Psoas muscle (tissue), 8 donors: Measurements from ENCODE around the gene ITGAL. TPM values are rescaled to one million over a fixed set of nuclear protein-coding genes. Genes with fewer than 3 reads are reported as not detected.
A peak's percentile ranks its signal among the peaks of the same experiment; 100 is the strongest.
"Not testable (repeated sequence)": the region's sequence is repeated elsewhere in the genome, so short reads cannot be mapped to it uniquely, and the experiment has no call there.

Experiments
- ATAC-seq, 4 donors: fragments of 200-7000 bp; cut with Tn5 transposase; one replicate each; pipeline ENCODE4 v1.9.1; 2020; ENCODE audit warnings: moderate library complexity in 3 of 4, mild to moderate bottlenecking in 2 of 4
- DNase-seq, 2 donors: peaks; one replicate each; pipeline ENCODE4 v3.0.0-alpha.2; 2020
- H3K27ac ChIP-seq: fragments of 200-600 bp; one replicate; pipeline ENCODE4 v1.8.0; 2022
- H3K27me3 ChIP-seq, 3 donors: fragments of 200-600 bp in 1 of 3; one replicate each; pipeline versions ENCODE4 v1.6.1 to v1.8.0; 2013 to 2022; ENCODE audit warnings: low read length in 2 of 3, mild to moderate bottlenecking in 2 of 3, moderate library complexity in 1 of 3; ENCODE audit not compliant: insufficient read depth in 3 of 3
- H3K36me3 ChIP-seq, 2 donors: fragments of 200-600 bp in 1 of 2; one replicate each; pipeline versions ENCODE4 v1.6.1 to v1.8.0; 2013 to 2022; ENCODE audit warnings: low read depth in 1 of 2, mild to moderate bottlenecking in 1 of 2, moderate library complexity in 1 of 2; ENCODE audit not compliant: insufficient read depth in 1 of 2
- H3K4me1 ChIP-seq: fragments of 200-600 bp; one replicate; pipeline ENCODE4 v1.8.0; 2022
- H3K4me3 ChIP-seq: fragments of 200-600 bp; one replicate; pipeline ENCODE4 v1.8.0; 2022; ENCODE audit warnings: mild to moderate bottlenecking
- H3K9me3 ChIP-seq: fragments of 200-600 bp; one replicate; pipeline ENCODE4 v1.8.0; 2022
- WGBS, 3 donors: extraction: QIAGEN DNeasy Blood & Tissue Kit; methylation state at CpG; one replicate each; pipeline versions ENCODE4 v1.1.6 to v1.1.7; 2013; 5-methylcytosine and 5-hydroxymethylcytosine counted together
- intact Hi-C, 2 donors: fragments of 100-400 bp; cut with DNase I; formaldehyde crosslinking; loops; one replicate each; pipeline versions ENCODE4 v1.11.0 to v1.14.2; 2022
- polyA plus RNA-seq, 3 donors: library from polyadenylated mRNA; stranded (reverse); fragments of 200-250 nt; gene quantifications; one replicate each; pipeline ENCODE4 v1.2.3, GENCODE V29; 2013
- total RNA-seq, 4 donors: library from RNA; stranded (reverse); fragmentation: NEBNext Ultra II Directional in 2 of 4; extraction: Animal tissue kit (Norgen Biotek cat#: 25700) in 2 of 4; gene quantifications; one replicate each; pipeline versions ENCODE4 v1.2.1 to v1.2.4, GENCODE V29; 2021 to 2023
- TF ChIP-seq, protein P1 (sequence below): fragments of 200-600 bp; IDR thresholded peaks from one replicate; pipeline ENCODE4 v1.8.0; 2022; ENCODE audit warnings: antibody characterized with exemption
- donor health status: healthy with polysubstance abuse.
- donor health status: DM: no; HTN: no; CAD: no; lungs with moderate emphysema.
- donor health status: Bipolar disorder and iron deficiency.
- donor health status: healthy.
- donor health status: DM: yes; HTN: yes; CAD: no.
- donor health status: DM: no; HTN: no; CAD: no.
- donor health status: DM: no; HTN: no; CAD: no.
- donor health status: DM: yes; HTN: yes; CAD: no.

Gene ITGAL
- total and polyA plus RNA-seq, 7 donors = 0.21 to 3.0 (median 1.1) TPM

DNA sequence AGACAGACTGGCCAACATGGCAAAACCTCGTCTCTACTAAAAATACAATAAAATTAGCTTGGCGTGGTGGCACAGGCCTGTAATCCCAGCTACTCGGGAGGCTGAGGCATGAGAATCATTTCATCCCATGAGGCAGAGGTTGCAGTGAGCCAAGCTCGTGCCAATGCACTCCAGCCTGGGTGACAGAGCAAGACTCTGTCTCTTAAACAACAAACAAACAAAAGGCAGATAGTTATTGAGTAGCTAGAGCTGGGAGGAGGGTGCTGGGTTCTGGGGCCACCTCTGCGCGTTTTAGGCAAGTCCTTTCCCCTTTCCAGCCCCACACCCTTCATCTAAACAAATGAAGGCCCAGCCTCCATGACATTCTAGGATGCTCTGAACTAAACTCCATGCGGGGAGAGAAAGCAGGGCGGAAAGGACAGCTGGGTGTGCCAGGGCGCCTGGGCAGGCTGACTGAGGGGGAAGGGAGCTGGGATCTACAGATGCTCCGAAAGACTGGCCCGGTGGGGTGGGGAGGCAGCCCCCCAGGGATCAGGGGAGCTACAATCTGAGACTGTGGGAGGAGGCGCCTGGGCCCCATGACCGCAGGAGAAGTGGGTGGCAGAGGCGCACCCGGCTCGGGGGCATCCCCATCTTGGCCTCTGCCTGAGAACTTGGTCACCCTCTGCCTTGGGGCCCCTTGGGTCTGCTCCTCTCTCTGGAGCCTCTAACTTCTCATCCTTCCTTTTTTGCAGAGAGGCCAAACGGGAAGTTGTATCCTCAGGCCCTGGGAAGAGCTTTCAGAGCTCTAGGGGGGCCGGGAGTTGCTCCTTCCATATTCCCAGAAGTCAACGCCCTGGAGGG is 910 bp downstream of the ITGAL start:
- ATAC-seq (no peak), DNase-seq (no peak)
- TF ChIP-seq, protein P1, sequence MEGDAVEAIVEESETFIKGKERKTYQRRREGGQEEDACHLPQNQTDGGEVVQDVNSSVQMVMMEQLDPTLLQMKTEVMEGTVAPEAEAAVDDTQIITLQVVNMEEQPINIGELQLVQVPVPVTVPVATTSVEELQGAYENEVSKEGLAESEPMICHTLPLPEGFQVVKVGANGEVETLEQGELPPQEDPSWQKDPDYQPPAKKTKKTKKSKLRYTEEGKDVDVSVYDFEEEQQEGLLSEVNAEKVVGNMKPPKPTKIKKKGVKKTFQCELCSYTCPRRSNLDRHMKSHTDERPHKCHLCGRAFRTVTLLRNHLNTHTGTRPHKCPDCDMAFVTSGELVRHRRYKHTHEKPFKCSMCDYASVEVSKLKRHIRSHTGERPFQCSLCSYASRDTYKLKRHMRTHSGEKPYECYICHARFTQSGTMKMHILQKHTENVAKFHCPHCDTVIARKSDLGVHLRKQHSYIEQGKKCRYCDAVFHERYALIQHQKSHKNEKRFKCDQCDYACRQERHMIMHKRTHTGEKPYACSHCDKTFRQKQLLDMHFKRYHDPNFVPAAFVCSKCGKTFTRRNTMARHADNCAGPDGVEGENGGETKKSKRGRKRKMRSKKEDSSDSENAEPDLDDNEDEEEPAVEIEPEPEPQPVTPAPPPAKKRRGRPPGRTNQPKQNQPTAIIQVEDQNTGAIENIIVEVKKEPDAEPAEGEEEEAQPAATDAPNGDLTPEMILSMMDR = no peak
- H3K27ac ChIP-seq = no peak overlapping the region
- H3K27me3 ChIP-seq = peaks cover 0 to 22% (median 7%) of the 10 kb centered on the region in 3 donors
- H3K9me3 ChIP-seq = no peaks in the 10 kb centered on the region
- H3K36me3 ChIP-seq = no peaks in the 10 kb centered on the region
- no peak overlapping the region for H3K4me3 ChIP-seq
- 55 to 65% (median 58%) methylated on average over 16 to 19 of the region's 19 CpGs for WGBS, 3 donors
- intact Hi-C loops = no loop called here
- H3K4me1 ChIP-seq = no peaks in the 10 kb centered on the region

GRCh38 chr16:30474074-30474452 is 1.5 kb downstream of the ITGAL start:
- no peaks in the 10 kb centered on the region for H3K4me1 ChIP-seq
- H3K27me3 ChIP-seq = peaks cover 0 to 22% (median 7%) of the 10 kb centered on the region in 3 donors
- TF ChIP-seq, protein P1 = no peak
- WGBS, 3 donors = 13 to 22% (median 19%) methylated on average over 30 to 35 of the region's 35 CpGs
- no peak overlapping the region for H3K27ac ChIP-seq
- intact Hi-C loops = no loop called here
- ATAC-seq = no peak
- peak in 1 of 2 donors; percentile 54 for DNase-seq
- no peaks in the 10 kb centered on the region for H3K36me3 ChIP-seq
- no peak overlapping the region for H3K4me3 ChIP-seq
- no peaks in the 10 kb centered on the region for H3K9me3 ChIP-seq

GRCh38 chr16:30474684-30475083 is 2.1 kb downstream of the ITGAL start:
- 83 to 86% (median 84%) methylated on average over 7 of the region's 7 CpGs for WGBS, 3 donors
- no peaks in the 10 kb centered on the region for H3K9me3 ChIP-seq
- H3K27ac ChIP-seq = no peak overlapping the region
- TF ChIP-seq, protein P1 = no peak
- H3K27me3 ChIP-seq = peaks cover 0 to 22% (median 7%) of the 10 kb centered on the region in 3 donors
- DNase-seq (no peak), ATAC-seq (no peak)
- no peak overlapping the region for H3K4me3 ChIP-seq
- intact Hi-C loops = no loop called here
- H3K36me3 ChIP-seq = no peaks in the 10 kb centered on the region
- no peaks in the 10 kb centered on the region for H3K4me1 ChIP-seq

DNA sequence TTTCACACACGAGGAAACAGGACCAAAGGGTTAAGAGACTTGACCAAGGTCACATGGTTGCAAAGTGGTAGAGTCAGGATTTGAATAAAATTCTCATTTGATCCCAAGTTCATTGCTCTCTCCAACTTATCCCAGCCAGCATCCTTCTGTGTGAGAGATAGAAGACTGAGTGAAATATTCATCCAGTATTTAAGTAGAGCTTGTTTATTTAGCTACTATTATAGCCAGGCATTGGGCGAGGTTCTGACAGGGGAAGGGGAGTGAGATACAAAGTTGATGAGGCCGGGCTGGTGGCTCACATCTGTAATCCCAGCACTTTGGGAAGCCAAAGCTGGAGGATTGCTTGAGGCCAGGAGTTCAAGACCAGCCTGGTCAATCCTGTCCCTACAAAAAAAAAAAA is 4.4 kb downstream of the ITGAL start:
- H3K27me3 ChIP-seq = peaks cover 0 to 22% (median 7%) of the 10 kb centered on the region in 3 donors
- TF ChIP-seq, protein P1 = no peak
- H3K27ac ChIP-seq = no peak overlapping the region
- no peaks in the 10 kb centered on the region for H3K36me3 ChIP-seq
- no peaks in the 10 kb centered on the region for H3K9me3 ChIP-seq
- no peak for ATAC-seq
- intact Hi-C loops = no loop called here
- H3K4me3 ChIP-seq = no peak overlapping the region
- 62 to 73% (median 66%) methylated on average over 3 of the region's 3 CpGs for WGBS, 3 donors
- DNase-seq = no peak
- no peaks in the 10 kb centered on the region for H3K4me1 ChIP-seq

DNA sequence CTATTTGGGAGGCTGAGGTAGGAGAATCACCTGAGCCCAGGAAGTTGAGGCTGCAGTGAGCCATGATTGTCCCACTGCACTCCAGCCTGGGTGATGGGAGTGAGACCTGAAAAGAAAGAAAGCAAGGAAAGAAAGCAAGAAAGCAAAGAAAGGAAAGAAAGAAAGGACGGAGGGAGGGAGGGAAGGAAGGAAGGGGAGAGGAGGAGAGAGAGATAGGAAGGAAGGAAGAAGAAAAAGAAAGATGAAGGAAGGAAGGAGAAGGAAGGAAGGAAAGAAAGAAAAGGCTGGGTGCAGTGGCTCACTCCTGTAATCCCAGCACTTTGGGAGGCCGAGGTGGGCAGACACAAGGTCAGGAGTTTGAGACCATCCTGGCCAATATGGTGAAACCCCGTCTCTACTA is 5.2 kb downstream of the ITGAL start:
- 79 to 81% (median 79%) methylated on average over 3 of the region's 3 CpGs for WGBS, 3 donors
- H3K36me3 ChIP-seq = not testable (repeated sequence)
- peaks cover 0 to 20% (median 7%) of the 10 kb centered on the region in 3 donors for H3K27me3 ChIP-seq

More for the DNA sequence above, 5.2 kb downstream of the ITGAL start:
- DNase-seq, ATAC-seq, H3K27ac ChIP-seq, H3K9me3 ChIP-seq, intact Hi-C loops, H3K4me1 ChIP-seq, H3K4me3 ChIP-seq: not testable (repeated sequence)
